Transverse colon (tissue), 3 donors: Measurements from ENCODE around the gene C9orf152.

Experiments
- CTCF ChIP-seq, 5 experiments: fragments of 200-600 bp in 3 of 5; fragments of 450-650 bp in 2 of 5; sonication (generic) in 3 of 5; IDR thresholded peaks; 1 replicate in 2 of 5; 2 replicates in 3 of 5; pipeline ENCODE4 v1.5.1; 2016 to 2017; ENCODE audit warnings: antibody characterized with exemption in 5 of 5, inconsistent platforms in 3 of 5, mild to moderate bottlenecking in 2 of 5, moderate library complexity in 1 of 5
- EP300 ChIP-seq: sonication (generic); formaldehyde crosslinking; IDR thresholded peaks from one replicate; pipeline ENCODE4 v1.6.1; 2017; ENCODE audit warnings: antibody characterized with exemption, low read depth
- POLR2A ChIP-seq: fragments of 450-650 bp; IDR thresholded peaks from one replicate; pipeline ENCODE4 v1.6.1; 2016; ENCODE audit warnings: antibody characterized with exemption, mild to moderate bottlenecking, moderate library complexity

- TF ChIP-seq CTCF (IDR thresholded peaks at IDR 0.05) (no peak), POLR2A (no peak), EP300 (no peak)
These were observed 28.2 kb downstream of the C9orf152 start for GRCh38 chr9:110179734-110180133.
